GM12872 (cell line): ENCODE data around the gene ADGRL2.

ENCODE experiments used
- CTCF ChIP-seq: IDR thresholded peaks from 3 replicates; pipeline ENCODE4 v1.5.1; 2011; ENCODE audit warnings: low read depth, mild to moderate bottlenecking, low read length, moderate library complexity; ENCODE audit not compliant: insufficient read depth

Gene ADGRL2

GRCh38 chr1:81876901-81877733 is 76.4 kb downstream of the ADGRL2 start:
- no peak for TF ChIP-seq CTCF

- no peak for TF ChIP-seq CTCF
Measured at GRCh38 chr1:81877940-81878339, 77.2 kb downstream of the ADGRL2 start.

- no peak for TF ChIP-seq CTCF
Measured at GRCh38 chr1:81878538-81878937, 77.8 kb downstream of the ADGRL2 start.

- no peak for TF ChIP-seq CTCF
Measured at GRCh38 chr1:81880781-81881180, 80.0 kb downstream of the ADGRL2 start.

- no peak for TF ChIP-seq CTCF
Measured at GRCh38 chr1:81885291-81885690, 84.6 kb downstream of the ADGRL2 start.

GRCh38 chr1:81887421-81888144 is 86.8 kb downstream of the ADGRL2 start:
- no peak for TF ChIP-seq CTCF

GRCh38 chr1:81889166-81889565 is 88.4 kb downstream of the ADGRL2 start:
- no peak for TF ChIP-seq CTCF
